Neural cell (in vitro differentiated cells): Measurements from ENCODE around the gene INPP4B. TPM values are rescaled to one million over a fixed set of nuclear protein-coding genes. Genes with fewer than 3 reads are reported as not detected.

Source experiments
- H2AFZ ChIP-seq: fragments of 200-600, 300-800 bp; sonication (generic), shearing (Covaris generic); 2 replicates; pipeline ENCODE4 v1.6.0; 2014; ENCODE audit warnings: low read depth, mild to moderate bottlenecking, antibody characterized with exemption, low read length, moderate library complexity
- H3F3A ChIP-seq: fragments of 200-600 bp; shearing (Covaris generic); 2 replicates; pipeline ENCODE4 v1.6.1; 2016; ENCODE audit warnings: mild to moderate bottlenecking, moderate library complexity, mixed read lengths, antibody characterized with exemption, low read length; ENCODE audit not compliant: insufficient read depth, poor library complexity, severe bottlenecking
- H3K27ac ChIP-seq: fragments of 200-600, 300-800 bp; sonication (generic), shearing (Covaris generic); 2 replicates; pipeline ENCODE4 v1.5.1; 2014; ENCODE audit warnings: mild to moderate bottlenecking, low read length, moderate library complexity
- H3K27me3 ChIP-seq: fragments of 300-800, 200-600 bp; sonication (generic), shearing (Covaris generic); 2 replicates; pipeline ENCODE4 v1.6.0; 2014; ENCODE audit warnings: mild to moderate bottlenecking, low read depth, low read length, moderate library complexity; ENCODE audit not compliant: insufficient read depth
- H3K36me3 ChIP-seq: fragments of 300-800, 200-600 bp; sonication (generic), shearing (Covaris generic); 2 replicates; pipeline ENCODE4 v1.5.1; 2014; ENCODE audit warnings: mild to moderate bottlenecking, antibody characterized with exemption, low read length, moderate library complexity; ENCODE audit not compliant: insufficient read depth
- H3K4me2 ChIP-seq: fragments of 300-800, 200-600 bp; sonication (generic), shearing (Covaris generic); 2 replicates; pipeline ENCODE4 v1.6.0; 2014; ENCODE audit warnings: mild to moderate bottlenecking, low read length
- H3K4me3 ChIP-seq: fragments of 300-800, 200-600 bp; sonication (generic), shearing (Covaris generic); 2 replicates; pipeline ENCODE4 v1.5.1; 2014; ENCODE audit warnings: mild to moderate bottlenecking, low read length, moderate library complexity
- H3K79me2 ChIP-seq: fragments of 200-600 bp; shearing (Covaris generic); replicated peaks from 2 replicates; pipeline ENCODE4 v1.6.0; 2014; ENCODE audit warnings: mild to moderate bottlenecking, low read length, moderate library complexity; ENCODE audit not compliant: insufficient read depth
- H3K9ac ChIP-seq: fragments of 300-800, 200-600 bp; sonication (generic), shearing (Covaris generic); 2 replicates; pipeline ENCODE4 v1.6.1; 2016; ENCODE audit warnings: mild to moderate bottlenecking, low read length, mixed read lengths
- H3K9me2 ChIP-seq: fragments of 200-600 bp; shearing (Covaris generic); 2 replicates; pipeline ENCODE4 v1.6.1; 2016; ENCODE audit warnings: mild to moderate bottlenecking, low read length, mixed read lengths; ENCODE audit not compliant: insufficient read depth
- H3K9me3 ChIP-seq: fragments of 200-600, 300-800 bp; sonication (generic), shearing (Covaris generic); 2 replicates; pipeline ENCODE4 v1.6.1; 2016; ENCODE audit warnings: mild to moderate bottlenecking, mixed run types, low read length, moderate library complexity, mixed read lengths
- H4K20me1 ChIP-seq: fragments of 200-600 bp; shearing (Covaris generic); 2 replicates; pipeline ENCODE4 v1.6.1; 2016; ENCODE audit warnings: mild to moderate bottlenecking, mixed run types; ENCODE audit not compliant: insufficient read depth
- EP300 ChIP-seq: fragments of 450-650 bp; conservative IDR thresholded peaks from 2 replicates; pipeline ENCODE4 v1.6.1; 2014; ENCODE audit warnings: antibody characterized with exemption, mild to moderate bottlenecking, moderate library complexity; ENCODE audit not compliant: poor library complexity, severe bottlenecking
- EZH2 ChIP-seq: fragments of 200-600, 300-800 bp; shearing (Covaris generic), sonication (generic); IDR thresholded peaks from 2 replicates; pipeline ENCODE4 v1.6.1; 2014; ENCODE audit warnings: antibody characterized with exemption, low read length, borderline replicate concordance, mild to moderate bottlenecking; ENCODE audit not compliant: insufficient read depth, poor library complexity, severe bottlenecking
- MXI1 ChIP-seq: fragments of 450-650 bp; conservative IDR thresholded peaks from 2 replicates; pipeline ENCODE4 v1.6.1; 2014; ENCODE audit warnings: antibody characterized with exemption, mild to moderate bottlenecking; ENCODE audit not compliant: poor library complexity, severe bottlenecking
- POLR2AphosphoS5 ChIP-seq: IDR thresholded peaks from 2 replicates; pipeline ENCODE4 v1.6.1; 2012
- RAD21 ChIP-seq: fragments of 450-650 bp; conservative IDR thresholded peaks from 2 replicates; pipeline ENCODE4 v1.6.1; 2014; ENCODE audit warnings: antibody characterized with exemption, mild to moderate bottlenecking, moderate library complexity
- SMC3 ChIP-seq: fragments of 450-650 bp; conservative IDR thresholded peaks from 2 replicates; pipeline ENCODE4 v1.6.1; 2014; ENCODE audit warnings: antibody characterized with exemption, mild to moderate bottlenecking, moderate library complexity; ENCODE audit not compliant: poor library complexity
- TAF1 ChIP-seq: IDR thresholded peaks from 2 replicates; pipeline ENCODE4 v1.6.1; 2012; ENCODE audit warnings: low read depth
- polyA plus RNA-seq: library from polyadenylated mRNA; depleted of rRNA; stranded (reverse); fragments of >200 nt; gene quantifications from 2 replicates; pipeline ENCODE4 v1.2.3, GENCODE V29; 2014
- TF ChIP-seq, protein P1 (sequence below): fragments of 450-650 bp; IDR thresholded peaks from 2 replicates; pipeline ENCODE4 v1.5.1; 2014; ENCODE audit warnings: antibody characterized with exemption, mild to moderate bottlenecking, moderate library complexity; ENCODE audit not compliant: poor library complexity, severe bottlenecking
- TF ChIP-seq, protein P2 (sequence below): IDR thresholded peaks from 2 replicates; pipeline ENCODE4 v1.6.1; 2012; ENCODE audit warnings: borderline replicate concordance

INPP4B gene
- polyA plus RNA-seq, 1 donor from 2014 or later, result 0.30 TPM

DNA sequence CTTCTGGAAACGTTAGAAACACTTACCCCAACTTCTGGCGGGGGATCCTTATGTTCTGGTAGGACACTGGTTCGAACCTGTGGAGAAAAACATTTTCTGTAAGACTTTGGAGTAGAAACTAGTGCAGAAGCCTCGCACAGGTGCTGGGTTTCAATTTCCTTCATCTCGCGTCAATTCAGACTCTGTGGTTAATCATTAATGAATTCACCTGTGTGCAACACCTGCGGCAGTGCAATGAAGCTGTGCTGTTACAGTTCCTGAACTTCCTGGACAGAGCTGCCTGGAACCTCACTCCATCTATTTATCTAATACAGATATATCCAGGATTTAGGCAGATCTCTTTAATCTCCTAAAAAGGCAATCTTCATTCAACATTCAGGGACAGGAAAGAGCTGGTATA is 531.4 kb downstream of the INPP4B start:
- Histone ChIP-seq H3K9ac (no peak overlapping the region), H3K9me3 (no peaks in the 10 kb centered on the region), H3K4me3 (no peak overlapping the region), H3F3A (no peaks in the 10 kb centered on the region), H3K27me3 (peaks cover 3% of the 10 kb centered on the region), H3K79me2 (no peaks in the 10 kb centered on the region), H3K4me2 (no peak overlapping the region), H2AFZ (no peak overlapping the region), H4K20me1 (no peaks in the 10 kb centered on the region), H3K9me2 (no peaks in the 10 kb centered on the region), H3K27ac (no peak overlapping the region), H3K36me3 (no peaks in the 10 kb centered on the region)
- TF ChIP-seq POLR2AphosphoS5 (no peak), SMC3 (no peak), EZH2 (no peak), EP300 (no peak), RAD21 (no peak), TAF1 (no peak), MXI1 (no peak)
- TF ChIP-seq, protein P1, sequence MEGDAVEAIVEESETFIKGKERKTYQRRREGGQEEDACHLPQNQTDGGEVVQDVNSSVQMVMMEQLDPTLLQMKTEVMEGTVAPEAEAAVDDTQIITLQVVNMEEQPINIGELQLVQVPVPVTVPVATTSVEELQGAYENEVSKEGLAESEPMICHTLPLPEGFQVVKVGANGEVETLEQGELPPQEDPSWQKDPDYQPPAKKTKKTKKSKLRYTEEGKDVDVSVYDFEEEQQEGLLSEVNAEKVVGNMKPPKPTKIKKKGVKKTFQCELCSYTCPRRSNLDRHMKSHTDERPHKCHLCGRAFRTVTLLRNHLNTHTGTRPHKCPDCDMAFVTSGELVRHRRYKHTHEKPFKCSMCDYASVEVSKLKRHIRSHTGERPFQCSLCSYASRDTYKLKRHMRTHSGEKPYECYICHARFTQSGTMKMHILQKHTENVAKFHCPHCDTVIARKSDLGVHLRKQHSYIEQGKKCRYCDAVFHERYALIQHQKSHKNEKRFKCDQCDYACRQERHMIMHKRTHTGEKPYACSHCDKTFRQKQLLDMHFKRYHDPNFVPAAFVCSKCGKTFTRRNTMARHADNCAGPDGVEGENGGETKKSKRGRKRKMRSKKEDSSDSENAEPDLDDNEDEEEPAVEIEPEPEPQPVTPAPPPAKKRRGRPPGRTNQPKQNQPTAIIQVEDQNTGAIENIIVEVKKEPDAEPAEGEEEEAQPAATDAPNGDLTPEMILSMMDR, result no peak
- TF ChIP-seq, protein P2, sequence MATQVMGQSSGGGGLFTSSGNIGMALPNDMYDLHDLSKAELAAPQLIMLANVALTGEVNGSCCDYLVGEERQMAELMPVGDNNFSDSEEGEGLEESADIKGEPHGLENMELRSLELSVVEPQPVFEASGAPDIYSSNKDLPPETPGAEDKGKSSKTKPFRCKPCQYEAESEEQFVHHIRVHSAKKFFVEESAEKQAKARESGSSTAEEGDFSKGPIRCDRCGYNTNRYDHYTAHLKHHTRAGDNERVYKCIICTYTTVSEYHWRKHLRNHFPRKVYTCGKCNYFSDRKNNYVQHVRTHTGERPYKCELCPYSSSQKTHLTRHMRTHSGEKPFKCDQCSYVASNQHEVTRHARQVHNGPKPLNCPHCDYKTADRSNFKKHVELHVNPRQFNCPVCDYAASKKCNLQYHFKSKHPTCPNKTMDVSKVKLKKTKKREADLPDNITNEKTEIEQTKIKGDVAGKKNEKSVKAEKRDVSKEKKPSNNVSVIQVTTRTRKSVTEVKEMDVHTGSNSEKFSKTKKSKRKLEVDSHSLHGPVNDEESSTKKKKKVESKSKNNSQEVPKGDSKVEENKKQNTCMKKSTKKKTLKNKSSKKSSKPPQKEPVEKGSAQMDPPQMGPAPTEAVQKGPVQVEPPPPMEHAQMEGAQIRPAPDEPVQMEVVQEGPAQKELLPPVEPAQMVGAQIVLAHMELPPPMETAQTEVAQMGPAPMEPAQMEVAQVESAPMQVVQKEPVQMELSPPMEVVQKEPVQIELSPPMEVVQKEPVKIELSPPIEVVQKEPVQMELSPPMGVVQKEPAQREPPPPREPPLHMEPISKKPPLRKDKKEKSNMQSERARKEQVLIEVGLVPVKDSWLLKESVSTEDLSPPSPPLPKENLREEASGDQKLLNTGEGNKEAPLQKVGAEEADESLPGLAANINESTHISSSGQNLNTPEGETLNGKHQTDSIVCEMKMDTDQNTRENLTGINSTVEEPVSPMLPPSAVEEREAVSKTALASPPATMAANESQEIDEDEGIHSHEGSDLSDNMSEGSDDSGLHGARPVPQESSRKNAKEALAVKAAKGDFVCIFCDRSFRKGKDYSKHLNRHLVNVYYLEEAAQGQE, result no peak

GRCh38 chr4:142314247-142314646 is 531.9 kb downstream of the INPP4B start:
- Histone ChIP-seq H3K9me3 (no peaks in the 10 kb centered on the region), H2AFZ (no peak overlapping the region), H3K27me3 (peaks cover 3% of the 10 kb centered on the region), H3K79me2 (no peaks in the 10 kb centered on the region), H3K4me2 (no peak overlapping the region), H3K27ac (no peak overlapping the region), H3F3A (no peaks in the 10 kb centered on the region), H3K9ac (no peak overlapping the region), H4K20me1 (no peaks in the 10 kb centered on the region), H3K36me3 (no peaks in the 10 kb centered on the region), H3K9me2 (no peaks in the 10 kb centered on the region), H3K4me3 (no peak overlapping the region)
- no peak for TF ChIP-seq RAD21
- TF ChIP-seq EZH2, result no peak
- no peak for TF ChIP-seq EP300
- TF ChIP-seq, protein P2, result no peak
- TF ChIP-seq TAF1, result no peak
- no peak for TF ChIP-seq POLR2AphosphoS5
- TF ChIP-seq MXI1, result no peak
- no peak for TF ChIP-seq SMC3
- TF ChIP-seq, protein P1, result no peak
